Suprapubic skin (tissue), 3 donors: ENCODE data around the gene PDE1C.

Experiments
- POLR2AphosphoS5 ChIP-seq, 3 donors: sonication (generic); formaldehyde crosslinking; IDR thresholded peaks; one replicate each; pipeline ENCODE4 v1.6.1; 2017; ENCODE audit warnings: antibody characterized with exemption in 3 of 3
- TF ChIP-seq, protein P1 (sequence below), 2 donors: fragments of 200-600 bp in 1 of 2; fragments of 450-650 bp in 1 of 2; sonication (generic) in 1 of 2; IDR thresholded peaks; one replicate each; pipeline ENCODE4 v1.5.1; 2016 to 2019; ENCODE audit warnings: antibody characterized with exemption in 2 of 2, mild to moderate bottlenecking in 1 of 2, moderate library complexity in 1 of 2

DNA sequence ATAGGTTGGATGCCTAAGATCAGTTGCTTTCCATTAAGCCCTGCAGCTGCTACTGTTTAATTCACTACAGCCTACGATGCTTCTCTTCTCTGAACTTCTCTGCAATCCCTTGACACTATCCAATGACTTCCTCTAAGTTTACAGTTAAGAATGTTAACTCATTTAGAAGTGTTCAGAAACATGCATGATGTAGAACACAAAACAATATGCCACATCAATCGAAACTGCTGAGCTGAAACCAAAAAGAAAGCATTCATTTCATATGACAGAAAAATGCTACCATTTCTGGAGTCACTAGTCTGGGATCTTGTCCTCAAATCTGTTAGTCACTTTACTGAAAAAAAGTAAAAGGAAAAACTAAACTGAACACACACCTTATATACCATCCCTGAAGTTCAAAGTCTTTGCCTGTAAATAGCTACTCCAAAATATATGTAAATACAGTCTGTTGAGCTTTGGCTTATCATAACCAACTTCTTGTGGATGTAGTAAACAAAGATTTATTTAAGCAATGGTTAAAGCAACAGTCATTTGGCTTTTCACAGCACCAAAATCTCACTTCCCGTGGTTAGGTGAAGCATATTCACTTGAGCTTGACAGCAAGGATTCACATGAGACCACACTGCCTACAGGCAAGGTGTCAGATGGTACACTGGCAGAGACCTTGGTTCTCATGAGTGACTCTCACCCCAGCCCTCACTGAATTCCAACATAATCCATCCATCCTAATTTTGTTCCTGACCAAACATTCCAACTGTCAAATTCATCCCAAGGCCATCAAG, 196.2 kb downstream of the PDE1C start:
- TF ChIP-seq, protein P1, sequence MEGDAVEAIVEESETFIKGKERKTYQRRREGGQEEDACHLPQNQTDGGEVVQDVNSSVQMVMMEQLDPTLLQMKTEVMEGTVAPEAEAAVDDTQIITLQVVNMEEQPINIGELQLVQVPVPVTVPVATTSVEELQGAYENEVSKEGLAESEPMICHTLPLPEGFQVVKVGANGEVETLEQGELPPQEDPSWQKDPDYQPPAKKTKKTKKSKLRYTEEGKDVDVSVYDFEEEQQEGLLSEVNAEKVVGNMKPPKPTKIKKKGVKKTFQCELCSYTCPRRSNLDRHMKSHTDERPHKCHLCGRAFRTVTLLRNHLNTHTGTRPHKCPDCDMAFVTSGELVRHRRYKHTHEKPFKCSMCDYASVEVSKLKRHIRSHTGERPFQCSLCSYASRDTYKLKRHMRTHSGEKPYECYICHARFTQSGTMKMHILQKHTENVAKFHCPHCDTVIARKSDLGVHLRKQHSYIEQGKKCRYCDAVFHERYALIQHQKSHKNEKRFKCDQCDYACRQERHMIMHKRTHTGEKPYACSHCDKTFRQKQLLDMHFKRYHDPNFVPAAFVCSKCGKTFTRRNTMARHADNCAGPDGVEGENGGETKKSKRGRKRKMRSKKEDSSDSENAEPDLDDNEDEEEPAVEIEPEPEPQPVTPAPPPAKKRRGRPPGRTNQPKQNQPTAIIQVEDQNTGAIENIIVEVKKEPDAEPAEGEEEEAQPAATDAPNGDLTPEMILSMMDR (IDR thresholded peaks at IDR 0.05), result no peak
- no peak for TF ChIP-seq POLR2AphosphoS5 (IDR thresholded peaks at IDR 0.05)
